Panc1 (cell line): ENCODE measurements around the gene UMAD1. TPM values are rescaled to one million over a fixed set of nuclear protein-coding genes. Genes with fewer than 3 reads are reported as not detected.

ENCODE experiments used
- ATAC-seq: fragments of 200-7000 bp; cut with Tn5 transposase; 2 replicates; pipeline ENCODE4 v1.9.1; 2020; ENCODE audit warnings: mild to moderate bottlenecking, moderate library complexity
- BruUV-seq: library from RNA; stranded (reverse); fragments of 400-500 nt; replicated peaks from 2 replicates; lab custom pipeline; 2021; lab: Mats Ljungman, UMichigan
- CTCF ChIA-PET: fragments of 300-600 bp; sonication (Branson Sonifier 250); formaldehyde crosslinking; loops from one replicate; lab custom pipeline; 2022; ENCODE audit warnings: antibody characterized with exemption; lab: Charles Lee
- POLR2A ChIA-PET: fragments of 300-600 bp; sonication (Branson Sonifier 250); formaldehyde crosslinking; loops from one replicate; lab custom pipeline; 2022; ENCODE audit warnings: antibody characterized with exemption; lab: Charles Lee
- DNase-seq: peaks from one replicate; pipeline ENCODE4 v3.0.0-alpha.2; 2010; ENCODE audit warnings: low read depth, low spot score
- H3K27ac ChIP-seq: 2 replicates; pipeline ENCODE4 v1.5.1; 2011; ENCODE audit warnings: mild to moderate bottlenecking, low read length, inconsistent platforms
- H3K27me3 ChIP-seq: fragments of 200-500 bp; sonication (Bioruptor generic); 2 replicates; pipeline ENCODE4 v1.6.0; 2014; ENCODE audit warnings: low read length, inconsistent platforms; ENCODE audit not compliant: control insufficient read depth, insufficient read depth
- H3K36me3 ChIP-seq: fragments of 200-500 bp; sonication (Bioruptor generic); 2 replicates; pipeline ENCODE4 v1.5.1; 2014; ENCODE audit warnings: inconsistent platforms, mild to moderate bottlenecking, low read length, moderate library complexity; ENCODE audit not compliant: control insufficient read depth, insufficient read depth
- H3K4me1 ChIP-seq: 2 replicates; pipeline ENCODE4 v1.5.1; 2011; ENCODE audit warnings: inconsistent platforms, mild to moderate bottlenecking, low read length, moderate library complexity; ENCODE audit not compliant: control insufficient read depth, insufficient read depth
- H3K4me3 ChIP-seq, 2 experiments: 2 replicates each; pipeline ENCODE4 v1.5.1; 2011 to 2012; ENCODE audit warnings: low read depth in 2 of 2, low read length in 2 of 2, mild to moderate bottlenecking in 2 of 2, inconsistent platforms in 1 of 2, moderate library complexity in 1 of 2
- H3K9me3 ChIP-seq: fragments of 200-500 bp; sonication (Bioruptor generic); 2 replicates; pipeline ENCODE4 v1.5.1; 2014; ENCODE audit warnings: low read depth, mild to moderate bottlenecking, inconsistent platforms, low read length, moderate library complexity; ENCODE audit not compliant: control insufficient read depth, insufficient read depth
- POLR2AphosphoS5 ChIP-seq: IDR thresholded peaks from 2 replicates; pipeline ENCODE4 v1.6.1; 2012; ENCODE audit warnings: mild to moderate bottlenecking, low read depth, low read length, moderate library complexity
- SIN3A ChIP-seq: IDR thresholded peaks from 2 replicates; pipeline ENCODE4 v1.6.1; 2012; ENCODE audit warnings: low read depth, mild to moderate bottlenecking, low read length, moderate library complexity, borderline replicate concordance; ENCODE audit not compliant: insufficient read depth
- TCF7L2 ChIP-seq: IDR thresholded peaks from 2 replicates; pipeline ENCODE4 v1.6.1; 2011; ENCODE audit warnings: mild to moderate bottlenecking, low read depth, low read length, inconsistent platforms
- in situ Hi-C: cut with HindIII; loops from 2 replicates; pipeline ENCODE4 v1.10.0; 2016; ENCODE audit warnings: low sequenced_read_pairs, low pct_unique_long_range_greater_than_20kb
- intact Hi-C: fragments of 100-400 bp; cut with micrococcal nuclease; formaldehyde crosslinking; loops from one replicate; pipeline ENCODE4 v1.10.0; 2022; ENCODE audit not compliant: unreplicated experiment
- total RNA-seq: library from RNA; stranded (reverse); gene quantifications from one replicate; pipeline ENCODE4 v1.2.1, GENCODE V29; 2021; ENCODE audit not compliant: unreplicated experiment
- TF ChIP-seq, protein P1 (sequence below), 2 experiments: IDR thresholded peaks; 2 replicates each; pipeline ENCODE4 v1.6.1; 2011 to 2012; ENCODE audit warnings: low read depth in 2 of 2, control low read depth in 1 of 2, low read length in 1 of 2, mild to moderate bottlenecking in 1 of 2, moderate library complexity in 1 of 2; ENCODE audit not compliant: insufficient read depth in 1 of 2
- TF ChIP-seq, protein P2 (sequence below): fragments of 450-650 bp; IDR thresholded peaks from 2 replicates; pipeline ENCODE4 v1.5.1; 2017; ENCODE audit warnings: mild to moderate bottlenecking

Gene UMAD1
- total RNA-seq, 1 experiment from 2014 or later = 19.9 TPM

DNA sequence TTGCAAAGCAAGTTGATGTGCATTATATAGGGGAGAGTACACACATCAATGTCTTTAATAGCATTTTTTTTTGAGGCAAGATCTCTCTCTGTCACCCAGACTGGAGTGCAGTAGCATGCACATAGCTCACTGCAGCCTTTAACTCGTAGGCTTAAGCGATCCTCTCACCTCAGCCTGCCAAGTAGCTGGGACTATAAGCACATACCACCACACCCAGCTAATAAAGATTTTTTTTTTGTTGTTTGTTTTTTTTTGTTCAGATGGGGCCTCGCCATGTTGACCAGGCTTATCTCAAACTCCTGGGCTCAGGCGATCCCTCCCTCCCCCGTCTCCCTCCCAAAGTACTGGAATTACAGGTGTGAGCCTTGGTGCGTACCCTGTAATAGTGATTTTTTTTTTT, 1.5 kb downstream of the UMAD1 start:
- in situ Hi-C loops (no loop called here), intact Hi-C loops (no loop called here)
- POLR2A ChIA-PET = interaction anchor here (0.6 kb wide), 1 partner anchor 88 kb away, joined by 3 read pairs; no protein-coding TSS in a partner anchor
- peak overlapping the region; percentile 99 for H3K27ac ChIP-seq
- H3K36me3 ChIP-seq = peaks cover 3% of the 10 kb centered on the region
- CTCF ChIA-PET = interaction anchor here (0.7 kb wide), 1 partner anchor 127 kb away, joined by 4 read pairs; no protein-coding TSS in a partner anchor
- DNase-seq (no peak), ATAC-seq (no peak)
- TF ChIP-seq TCF7L2 = no peak
- TF ChIP-seq, protein P1, sequence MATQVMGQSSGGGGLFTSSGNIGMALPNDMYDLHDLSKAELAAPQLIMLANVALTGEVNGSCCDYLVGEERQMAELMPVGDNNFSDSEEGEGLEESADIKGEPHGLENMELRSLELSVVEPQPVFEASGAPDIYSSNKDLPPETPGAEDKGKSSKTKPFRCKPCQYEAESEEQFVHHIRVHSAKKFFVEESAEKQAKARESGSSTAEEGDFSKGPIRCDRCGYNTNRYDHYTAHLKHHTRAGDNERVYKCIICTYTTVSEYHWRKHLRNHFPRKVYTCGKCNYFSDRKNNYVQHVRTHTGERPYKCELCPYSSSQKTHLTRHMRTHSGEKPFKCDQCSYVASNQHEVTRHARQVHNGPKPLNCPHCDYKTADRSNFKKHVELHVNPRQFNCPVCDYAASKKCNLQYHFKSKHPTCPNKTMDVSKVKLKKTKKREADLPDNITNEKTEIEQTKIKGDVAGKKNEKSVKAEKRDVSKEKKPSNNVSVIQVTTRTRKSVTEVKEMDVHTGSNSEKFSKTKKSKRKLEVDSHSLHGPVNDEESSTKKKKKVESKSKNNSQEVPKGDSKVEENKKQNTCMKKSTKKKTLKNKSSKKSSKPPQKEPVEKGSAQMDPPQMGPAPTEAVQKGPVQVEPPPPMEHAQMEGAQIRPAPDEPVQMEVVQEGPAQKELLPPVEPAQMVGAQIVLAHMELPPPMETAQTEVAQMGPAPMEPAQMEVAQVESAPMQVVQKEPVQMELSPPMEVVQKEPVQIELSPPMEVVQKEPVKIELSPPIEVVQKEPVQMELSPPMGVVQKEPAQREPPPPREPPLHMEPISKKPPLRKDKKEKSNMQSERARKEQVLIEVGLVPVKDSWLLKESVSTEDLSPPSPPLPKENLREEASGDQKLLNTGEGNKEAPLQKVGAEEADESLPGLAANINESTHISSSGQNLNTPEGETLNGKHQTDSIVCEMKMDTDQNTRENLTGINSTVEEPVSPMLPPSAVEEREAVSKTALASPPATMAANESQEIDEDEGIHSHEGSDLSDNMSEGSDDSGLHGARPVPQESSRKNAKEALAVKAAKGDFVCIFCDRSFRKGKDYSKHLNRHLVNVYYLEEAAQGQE (IDR thresholded peaks at IDR 0.05; ENCODE audit: insufficient read depth in 1 of 2, low read depth in 2 of 2, low read length in 1 of 2) = no peak
- TF ChIP-seq POLR2AphosphoS5 = no peak; the same call in 1 of the 2 replicates
- TF ChIP-seq, protein P2, sequence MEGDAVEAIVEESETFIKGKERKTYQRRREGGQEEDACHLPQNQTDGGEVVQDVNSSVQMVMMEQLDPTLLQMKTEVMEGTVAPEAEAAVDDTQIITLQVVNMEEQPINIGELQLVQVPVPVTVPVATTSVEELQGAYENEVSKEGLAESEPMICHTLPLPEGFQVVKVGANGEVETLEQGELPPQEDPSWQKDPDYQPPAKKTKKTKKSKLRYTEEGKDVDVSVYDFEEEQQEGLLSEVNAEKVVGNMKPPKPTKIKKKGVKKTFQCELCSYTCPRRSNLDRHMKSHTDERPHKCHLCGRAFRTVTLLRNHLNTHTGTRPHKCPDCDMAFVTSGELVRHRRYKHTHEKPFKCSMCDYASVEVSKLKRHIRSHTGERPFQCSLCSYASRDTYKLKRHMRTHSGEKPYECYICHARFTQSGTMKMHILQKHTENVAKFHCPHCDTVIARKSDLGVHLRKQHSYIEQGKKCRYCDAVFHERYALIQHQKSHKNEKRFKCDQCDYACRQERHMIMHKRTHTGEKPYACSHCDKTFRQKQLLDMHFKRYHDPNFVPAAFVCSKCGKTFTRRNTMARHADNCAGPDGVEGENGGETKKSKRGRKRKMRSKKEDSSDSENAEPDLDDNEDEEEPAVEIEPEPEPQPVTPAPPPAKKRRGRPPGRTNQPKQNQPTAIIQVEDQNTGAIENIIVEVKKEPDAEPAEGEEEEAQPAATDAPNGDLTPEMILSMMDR = no peak
- TF ChIP-seq SIN3A = no peak
- H3K27me3 ChIP-seq = no peaks in the 10 kb centered on the region
- peaks cover 19% of the 10 kb centered on the region for H3K4me1 ChIP-seq
- no TSS peak for BruUV-seq
- peak overlapping the region; percentile 85 to 90 for H3K4me3 ChIP-seq
- no peaks in the 10 kb centered on the region for H3K9me3 ChIP-seq

- Histone ChIP-seq H3K4me1 (peaks cover 23% of the 10 kb centered on the region), H3K27me3 (no peaks in the 10 kb centered on the region), H3K36me3 (no peaks in the 10 kb centered on the region), H3K27ac (no peak overlapping the region; the same call in 1 of the 2 replicates), H3K9me3 (no peaks in the 10 kb centered on the region), H3K4me3 (no peak overlapping the region)
- in situ Hi-C loops (no loop called here), intact Hi-C loops (no loop called here)
- DNase-seq = no peak
- no peak for TF ChIP-seq SIN3A
- TF ChIP-seq, protein P2 = no peak
- TF ChIP-seq TCF7L2 = no peak
- TF ChIP-seq, protein P1 (IDR thresholded peaks at IDR 0.05; ENCODE audit: insufficient read depth in 1 of 2, low read depth in 2 of 2, low read length in 1 of 2) = no peak
- TF ChIP-seq POLR2AphosphoS5 = no peak
- BruUV-seq = no TSS peak
- ChIA-PET CTCF (no interaction called here), POLR2A (no interaction called here)
- ATAC-seq = no peak
Observed at GRCh38 chr7:7647495-7648036, 7.0 kb downstream of the UMAD1 start.
